Transverse colon (tissue), 4 donors: Measurements from ENCODE around the gene GABRR3.

Experiments
- CTCF ChIP-seq, 5 experiments: fragments of 200-600 bp in 3 of 5; fragments of 450-650 bp in 2 of 5; sonication (generic) in 3 of 5; IDR thresholded peaks; 1 replicate in 2 of 5; 2 replicates in 3 of 5; pipeline ENCODE4 v1.5.1; 2016 to 2017; ENCODE audit warnings: antibody characterized with exemption in 5 of 5, inconsistent platforms in 3 of 5, mild to moderate bottlenecking in 2 of 5, moderate library complexity in 1 of 5
- POLR2AphosphoS5 ChIP-seq, 3 donors: sonication (generic); formaldehyde crosslinking; IDR thresholded peaks; one replicate each; pipeline ENCODE4 v1.6.1; 2016; ENCODE audit warnings: antibody characterized with exemption in 3 of 3

GRCh38 chr3:97960993-97961766 lies 73.9 kb downstream of the GABRR3 start:
- TF ChIP-seq CTCF (IDR thresholded peaks at IDR 0.05): no peak
- no peak for TF ChIP-seq POLR2AphosphoS5 (IDR thresholded peaks at IDR 0.05)
